Islet of Langerhans (tissue), 1 donor: ENCODE results near the gene ARHGAP25.

Experiments
- FAIRE-seq: peaks from one replicate; lab custom pipeline; 2011; peaks lifted over from hg19 to GRCh38; lab: Jason Lieb, UNC

Gene ARHGAP25

DNA sequence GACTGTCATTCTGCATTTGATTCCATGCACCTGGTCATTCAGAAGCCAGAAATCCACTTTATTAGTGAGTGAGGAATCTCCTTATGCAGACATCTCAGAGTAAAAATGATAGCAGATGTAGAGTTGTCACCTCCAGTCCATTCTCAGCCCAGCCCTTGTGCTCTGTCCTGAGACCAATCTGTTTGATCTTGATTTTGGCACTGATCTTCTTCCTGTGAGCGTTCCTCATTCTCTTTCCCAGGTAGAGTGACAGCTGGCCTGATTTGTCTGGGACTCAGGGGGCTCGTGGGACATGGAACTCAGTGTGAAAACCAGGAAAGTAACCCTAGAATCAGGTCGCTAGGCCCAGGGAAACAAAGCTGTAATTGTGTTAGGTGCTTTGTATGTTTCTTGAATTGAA lies 8.9 kb downstream of the ARHGAP25 start:
- FAIRE-seq = no peak

GRCh38 chr2:68744366-68744912 lies 9.8 kb downstream of the ARHGAP25 start:
- FAIRE-seq = no peak

- FAIRE-seq = no peak
These were observed 10.4 kb downstream of the ARHGAP25 start for GRCh38 chr2:68745006-68745405.

GRCh38 chr2:68746408-68746807 lies 11.8 kb downstream of the ARHGAP25 start:
- no peak for FAIRE-seq

GRCh38 chr2:68747413-68747812 lies 12.8 kb downstream of the ARHGAP25 start:
- FAIRE-seq = no peak

DNA sequence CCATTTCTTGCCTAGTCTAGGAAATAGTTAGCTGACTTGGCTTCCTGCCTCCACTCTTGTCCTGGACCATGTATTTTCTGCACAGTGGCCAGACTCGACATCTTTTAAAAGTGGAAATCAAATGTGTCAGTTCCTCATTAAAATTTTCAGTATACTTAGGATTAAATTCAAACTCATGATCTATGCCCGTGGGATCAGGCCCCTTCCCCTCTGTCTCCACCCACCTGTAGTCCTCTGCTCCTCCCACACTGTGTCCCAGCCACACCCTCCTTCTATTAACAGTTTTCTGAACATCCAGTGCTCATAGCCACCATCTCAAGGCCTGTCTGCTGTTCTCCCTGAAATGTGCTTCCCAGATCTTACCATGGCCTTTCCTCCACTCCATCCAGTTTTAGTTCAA lies 13.3 kb downstream of the ARHGAP25 start:
- no peak for FAIRE-seq

- no peak for FAIRE-seq
These were observed 14.0 kb downstream of the ARHGAP25 start for GRCh38 chr2:68748568-68748967.

GRCh38 chr2:68749345-68749744 lies 14.7 kb downstream of the ARHGAP25 start:
- no peak for FAIRE-seq

- FAIRE-seq = no peak
These were observed 16.2 kb downstream of the ARHGAP25 start for GRCh38 chr2:68750592-68751396.

DNA sequence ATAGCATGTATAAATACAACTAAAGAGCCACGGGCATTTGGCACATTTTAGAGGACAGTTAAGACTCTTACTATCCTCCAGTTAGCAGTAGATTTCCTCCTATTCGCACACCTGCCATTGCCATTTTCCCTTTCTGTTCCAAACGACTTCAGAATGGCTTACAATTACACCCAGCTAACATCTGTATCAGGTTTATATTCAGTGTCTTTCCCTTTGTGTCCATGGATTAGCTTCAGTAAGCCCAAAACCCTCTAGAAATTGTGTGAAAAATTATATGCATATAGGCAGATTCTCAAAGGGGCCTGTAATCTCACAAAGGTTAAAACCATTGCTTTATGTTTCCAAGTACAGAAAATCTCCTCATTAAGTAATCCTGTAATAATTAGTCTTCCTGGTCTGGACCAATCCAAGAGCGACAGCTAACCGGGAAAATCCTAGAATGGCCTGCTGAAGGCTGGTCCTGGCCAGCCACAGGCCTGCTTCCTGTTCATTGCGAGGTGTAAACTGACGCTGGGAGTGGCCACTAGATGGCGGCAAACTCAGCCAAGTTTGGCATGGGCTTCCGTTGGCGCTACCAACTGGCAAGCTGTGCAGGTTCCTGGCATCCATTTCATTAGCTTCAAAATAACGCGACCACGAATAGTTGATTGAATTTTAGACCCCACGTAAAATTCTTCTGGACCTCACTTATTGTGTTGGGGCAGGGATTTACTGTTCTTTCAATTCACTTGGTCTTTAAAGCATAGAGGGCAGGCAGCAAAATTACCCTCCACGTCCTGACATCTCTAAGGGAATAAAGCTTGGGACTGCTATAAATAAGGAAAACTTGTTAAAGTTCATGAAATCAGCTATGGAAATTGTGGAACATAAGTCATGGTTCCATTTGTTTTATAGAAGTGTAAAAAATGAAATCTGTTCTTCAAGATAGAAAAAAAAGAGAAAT lies 17.1 kb downstream of the ARHGAP25 start:
- FAIRE-seq = peak; percentile 82

DNA sequence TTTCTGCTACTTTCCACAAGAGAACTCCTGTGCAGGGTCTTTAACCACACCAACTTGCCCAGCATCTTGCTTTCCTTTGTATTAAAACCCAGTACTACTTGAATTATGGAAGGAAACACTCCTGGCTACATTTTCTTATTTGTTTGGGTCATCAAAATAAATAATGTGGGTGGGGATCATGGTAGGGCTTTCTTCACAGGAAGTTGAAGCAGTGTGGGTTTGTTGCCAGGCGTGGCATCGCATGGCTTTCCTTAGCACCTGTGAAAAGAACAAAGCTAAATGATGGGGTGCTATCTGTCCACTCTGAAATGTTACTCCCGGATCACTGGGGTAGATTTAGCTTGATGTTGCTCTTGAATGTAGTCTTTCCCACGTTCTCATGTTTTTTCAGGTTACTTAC lies 18.7 kb downstream of the ARHGAP25 start:
- no peak for FAIRE-seq

- FAIRE-seq = peak; percentile 24
These were observed 20.5 kb downstream of the ARHGAP25 start for GRCh38 chr2:68755071-68755470.

DNA sequence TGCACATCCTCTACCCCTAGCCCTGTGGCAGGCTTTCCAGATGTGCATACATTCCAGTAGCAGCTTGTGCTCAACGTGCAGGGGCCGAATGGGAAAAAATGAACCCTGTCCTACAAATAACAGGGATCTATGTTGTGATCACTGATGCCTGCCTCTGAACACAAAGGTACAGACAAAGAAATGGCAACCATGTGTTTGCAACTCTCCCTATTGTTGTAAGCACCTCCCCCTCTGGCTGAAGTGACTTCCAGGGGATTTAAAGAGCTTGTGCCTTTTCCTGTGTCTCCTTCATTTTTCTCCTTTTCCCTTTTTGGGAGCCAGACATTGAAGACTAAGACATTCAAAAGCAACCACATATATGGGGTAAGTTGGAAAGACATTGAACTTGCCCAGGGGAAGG lies 21.6 kb downstream of the ARHGAP25 start:
- no peak for FAIRE-seq

DNA sequence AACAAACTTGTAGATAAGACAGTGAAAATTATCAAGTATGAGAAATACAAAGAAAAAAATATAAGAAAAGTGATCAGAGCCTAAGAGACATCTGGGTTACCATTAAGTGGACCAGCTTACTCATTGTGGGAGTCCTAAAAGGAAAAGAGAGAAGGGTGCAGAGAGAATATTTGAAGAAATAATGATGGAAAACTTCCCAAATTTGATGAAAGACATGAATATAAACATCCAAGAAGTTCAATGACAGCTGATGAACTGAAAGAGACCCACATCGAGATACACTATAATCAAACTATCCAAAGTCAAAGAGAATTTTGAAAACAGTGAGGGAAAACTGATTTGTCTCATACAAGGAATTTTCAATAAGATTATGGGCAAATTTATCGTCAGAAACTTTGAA lies 22.5 kb downstream of the ARHGAP25 start:
- no peak for FAIRE-seq

GRCh38 chr2:68762100-68762499 lies 27.5 kb downstream of the ARHGAP25 start:
- no peak for FAIRE-seq

GRCh38 chr2:68762665-68763064 lies 28.1 kb downstream of the ARHGAP25 start:
- no peak for FAIRE-seq

GRCh38 chr2:68764041-68764805 lies 29.6 kb downstream of the ARHGAP25 start:
- FAIRE-seq = no peak

GRCh38 chr2:68764806-68765311 lies 30.2 kb downstream of the ARHGAP25 start:
- no peak for FAIRE-seq

DNA sequence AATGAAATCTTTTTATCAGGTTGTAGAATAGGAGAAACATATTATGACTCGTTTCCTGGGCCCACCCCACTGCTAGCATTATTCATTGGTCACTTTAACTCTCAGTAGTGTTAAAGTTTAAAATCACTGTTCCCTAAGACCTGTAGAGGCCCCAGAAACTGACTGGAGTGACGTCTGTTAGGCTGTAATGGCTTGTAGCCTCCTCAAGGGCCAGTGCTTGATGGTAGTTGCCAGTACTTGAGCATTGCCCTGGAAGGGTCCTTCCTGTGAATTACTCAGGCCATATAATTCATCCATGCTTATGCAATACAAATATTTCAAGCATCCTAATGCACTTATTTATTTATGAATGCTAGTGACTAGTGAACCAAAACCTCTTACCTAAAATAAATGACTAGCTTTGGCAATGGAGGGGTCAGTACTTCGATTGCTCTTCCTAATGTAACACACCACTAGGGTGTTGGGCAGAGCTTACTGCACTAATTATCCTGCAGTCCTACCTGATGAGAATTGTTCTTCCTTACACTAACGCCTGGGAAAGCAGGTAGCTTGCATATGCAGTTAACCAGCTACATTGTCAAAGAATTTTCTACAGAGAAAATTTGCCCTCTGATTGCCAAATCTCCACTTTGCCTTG lies 31.2 kb downstream of the ARHGAP25 start:
- FAIRE-seq = no peak

DNA sequence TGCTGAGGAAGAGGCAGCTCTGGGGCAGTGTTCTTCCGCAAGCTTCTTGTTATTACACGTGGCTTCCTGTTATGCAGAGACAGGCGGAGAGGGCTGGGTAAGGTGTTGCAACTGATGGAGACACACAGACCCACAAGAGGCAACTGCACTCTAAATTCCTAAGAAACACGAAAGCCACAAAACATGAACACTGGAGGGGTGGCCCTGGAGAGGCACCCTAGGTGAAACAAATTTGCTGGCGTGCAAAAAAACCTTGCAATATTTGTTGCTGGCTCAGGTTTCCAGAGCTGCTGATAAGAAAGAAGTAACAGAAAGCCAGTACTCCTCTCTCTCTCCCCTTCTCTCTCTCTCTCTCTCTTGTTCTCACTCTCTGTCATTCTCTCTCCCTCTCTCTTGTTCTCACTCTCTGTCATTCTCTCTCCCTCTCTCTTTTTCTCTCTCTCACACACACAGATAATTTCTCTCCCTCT lies 31.8 kb downstream of the ARHGAP25 start:
- no peak for FAIRE-seq
